ENCODE results near the gene SLC49A4.

SLC49A4 gene

DNA sequence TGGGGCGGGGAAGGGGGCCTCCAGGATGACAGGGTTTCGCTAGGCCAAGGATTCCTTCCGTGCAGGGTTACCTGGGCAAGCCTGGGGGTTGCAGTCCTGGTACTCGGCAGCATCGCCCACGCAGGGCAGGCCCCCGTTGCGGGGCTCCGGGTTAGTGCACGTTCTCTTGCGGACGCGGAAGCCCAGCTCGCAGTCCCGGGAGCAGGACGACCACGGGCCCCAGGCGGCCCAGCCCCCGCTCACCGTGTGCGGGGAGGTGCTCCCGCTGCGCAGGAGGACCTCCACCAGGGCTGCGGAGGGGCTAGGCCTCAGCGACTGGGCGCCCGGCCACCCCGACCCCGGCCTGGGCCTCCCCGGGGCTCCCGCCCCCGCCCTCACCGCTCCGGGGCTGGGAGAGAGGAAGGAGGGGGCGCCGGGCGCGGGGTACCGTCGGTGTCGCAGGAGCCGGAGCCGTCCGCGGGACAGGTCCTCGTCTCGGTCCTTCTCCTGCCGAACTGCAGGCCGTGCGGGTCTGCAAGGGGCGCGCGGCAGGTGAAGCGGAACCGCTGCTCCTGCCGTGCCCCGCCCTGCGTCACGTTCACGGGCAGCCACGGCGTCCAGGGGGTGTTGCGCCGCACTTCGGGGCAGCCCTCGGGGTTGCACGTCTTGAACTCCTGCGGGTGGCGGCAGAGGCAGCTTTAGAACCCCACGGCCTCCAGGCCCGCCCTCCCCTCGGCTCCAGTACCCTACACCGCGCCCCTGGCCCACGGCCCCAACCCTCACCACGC lies 118.1 kb downstream of the SLC49A4 start:
- DNase-seq: no peak

- no peak for DNase-seq
Measured at GRCh38 chr3:122913539-122914100, 118.8 kb downstream of the SLC49A4 start.

DNA sequence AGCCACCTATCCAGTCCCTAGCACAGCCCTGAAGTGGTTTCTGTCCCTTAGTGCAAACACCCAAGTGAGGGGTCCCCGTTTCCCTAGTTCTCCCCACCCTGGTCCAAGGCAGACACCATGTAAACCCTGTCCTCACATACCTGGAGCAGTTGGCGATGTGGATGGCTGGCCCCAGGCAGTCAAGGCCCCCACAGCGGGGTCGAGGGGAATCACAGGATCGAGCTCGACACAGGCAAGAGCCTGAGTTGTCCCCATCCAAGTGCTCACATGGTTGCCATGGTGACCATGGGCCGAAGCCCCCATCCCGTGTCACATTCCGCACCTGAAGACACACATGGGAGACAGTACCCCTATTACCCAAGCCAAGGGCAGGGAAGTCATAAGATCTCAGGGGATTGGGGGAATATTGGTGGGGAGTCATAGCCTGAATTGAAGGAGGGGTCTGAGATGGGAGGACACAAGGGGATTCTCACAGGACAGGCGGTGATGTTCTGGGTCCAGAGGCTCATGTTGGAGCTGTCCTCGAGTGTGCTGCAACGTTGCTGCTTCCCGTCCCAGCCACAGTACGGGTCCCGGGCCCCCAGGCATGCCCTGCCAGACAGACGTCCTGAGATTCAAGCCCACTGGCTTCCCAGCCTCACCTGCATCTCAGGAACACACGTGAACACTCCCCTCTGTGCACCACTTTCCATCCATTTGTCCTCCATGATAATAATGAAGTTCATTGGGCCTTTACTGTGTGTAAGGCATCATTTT lies 120.6 kb downstream of the SLC49A4 start:
- DNase-seq: no peak

DNA sequence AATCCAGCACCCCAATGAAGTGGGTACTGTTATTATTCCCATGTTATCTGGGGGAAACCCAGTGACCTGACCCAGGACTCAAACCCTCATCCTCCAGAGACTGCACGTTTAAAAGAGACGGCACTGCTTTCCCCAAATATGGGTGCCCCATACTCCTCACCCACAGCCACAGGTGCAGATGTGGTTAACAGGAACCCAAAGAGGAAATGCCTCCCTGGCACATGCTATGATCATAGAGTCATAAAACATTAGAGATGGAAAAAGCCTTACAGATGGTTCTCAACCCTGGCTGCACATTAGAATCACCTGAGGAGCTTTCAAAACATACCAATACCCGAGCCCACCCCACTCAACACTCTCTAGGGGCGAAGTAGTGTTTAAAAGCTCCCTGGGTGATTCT lies 121.2 kb downstream of the SLC49A4 start:
- no peak for DNase-seq

DNA sequence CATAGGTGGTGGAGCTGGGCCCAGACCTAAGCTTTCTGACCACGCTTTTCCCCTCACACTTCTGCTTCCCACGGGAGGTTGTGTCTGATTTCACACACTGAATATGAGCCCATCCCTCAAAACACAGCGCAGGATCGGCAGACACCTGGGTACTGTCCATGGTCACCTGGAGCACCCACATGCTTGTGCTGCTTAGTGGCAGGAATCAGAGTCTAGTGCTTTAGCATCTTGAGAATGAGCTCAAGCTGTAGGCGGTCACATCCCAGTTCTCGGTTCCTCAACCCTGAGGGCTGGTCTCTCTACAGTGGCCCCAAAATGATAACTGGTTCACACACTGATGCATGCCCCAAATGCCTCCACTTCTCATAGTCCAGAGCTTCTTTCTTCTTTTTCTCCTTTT lies 121.7 kb downstream of the SLC49A4 start:
- no peak for DNase-seq

DNA sequence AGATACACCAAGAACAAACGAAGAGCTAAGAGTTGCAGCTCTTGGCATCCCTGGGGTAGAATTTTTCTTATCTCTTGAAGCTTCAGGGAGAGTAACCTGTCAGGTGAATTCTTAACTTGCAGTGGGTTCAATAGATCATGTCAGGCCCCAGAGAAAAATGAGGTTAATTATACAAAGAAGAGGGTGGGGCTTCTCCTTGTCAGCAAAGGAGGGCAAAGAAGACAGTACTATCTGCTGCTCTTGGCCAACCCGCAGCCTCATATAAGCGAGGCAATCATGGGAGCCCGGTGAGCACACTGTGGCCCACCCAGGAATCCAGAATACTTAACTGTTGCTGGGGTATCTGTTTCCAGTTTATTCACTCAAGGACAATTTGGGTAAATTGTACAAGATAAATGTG lies 122.5 kb downstream of the SLC49A4 start:
- no peak for DNase-seq

- DNase-seq: no peak
Measured at GRCh38 chr3:122918576-122919290, 123.9 kb downstream of the SLC49A4 start.

GRCh38 chr3:122919291-122919610 lies 124.4 kb downstream of the SLC49A4 start:
- no peak for DNase-seq

DNA sequence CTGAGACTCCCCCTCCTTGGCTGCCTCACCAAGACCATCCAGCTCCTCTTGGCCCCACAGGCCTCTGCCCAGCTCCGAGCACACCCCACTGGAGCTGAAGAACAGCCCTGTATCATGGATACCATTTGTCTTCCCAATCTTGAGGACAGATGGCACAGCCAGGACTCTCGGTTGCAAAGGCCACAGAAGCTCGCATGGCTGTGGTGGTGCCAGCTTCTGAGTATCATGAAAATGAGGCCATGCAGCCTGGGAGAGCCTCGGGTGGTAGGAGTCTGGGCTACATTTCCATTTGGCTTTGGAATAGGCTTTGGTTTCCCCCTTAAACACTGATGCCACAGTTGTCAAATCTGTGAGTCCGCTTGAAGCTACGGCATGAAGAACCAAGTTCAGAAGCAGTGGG lies 126.1 kb downstream of the SLC49A4 start:
- DNase-seq: no peak

DNA sequence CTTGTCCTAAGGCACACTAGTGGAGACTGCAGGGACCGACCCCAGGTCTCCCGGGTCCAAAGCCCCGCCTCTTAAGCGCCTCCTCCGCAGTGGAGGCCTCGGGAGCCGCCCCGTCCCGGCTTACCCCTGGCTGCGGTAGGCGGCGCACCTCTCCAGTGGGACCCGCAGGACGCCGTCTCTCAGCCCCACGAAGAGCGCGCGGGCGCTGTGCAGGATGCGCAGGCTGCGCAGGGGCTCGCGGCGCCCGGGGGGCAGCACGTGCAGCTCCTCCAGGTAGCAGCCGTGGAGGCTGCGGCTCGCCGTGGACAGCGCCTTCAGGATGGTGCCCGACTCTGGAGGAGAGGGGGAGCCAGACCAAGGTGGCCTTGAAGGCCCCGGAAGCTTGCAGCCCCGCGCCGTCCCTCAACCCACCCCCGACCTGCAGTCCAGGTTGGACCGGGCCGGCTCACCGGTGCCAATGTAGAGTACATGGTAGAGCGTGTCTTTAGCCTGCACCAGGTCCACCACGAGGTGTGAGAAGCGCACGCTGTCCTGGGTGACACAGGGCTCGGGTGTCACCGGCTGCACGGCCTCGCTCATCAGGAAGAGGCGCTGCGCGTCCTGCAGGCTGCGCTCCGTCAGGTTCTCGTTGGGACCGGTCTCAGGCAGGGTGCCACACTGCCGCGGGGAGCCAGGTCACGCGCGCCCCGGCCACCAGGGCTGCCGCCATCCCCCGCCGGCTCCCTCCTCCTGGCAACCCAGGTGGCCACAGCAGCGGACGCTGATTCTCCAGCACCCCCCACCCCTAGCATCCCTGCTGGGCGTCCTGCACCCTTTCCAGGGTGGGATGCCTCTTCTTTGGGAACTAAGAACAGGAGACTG lies 127.2 kb downstream of the SLC49A4 start:
- no peak for DNase-seq

- no peak for DNase-seq
Measured at GRCh38 chr3:122923611-122924010, 128.7 kb downstream of the SLC49A4 start.

- no peak for DNase-seq
Measured at GRCh38 chr3:122924056-122924455, 129.2 kb downstream of the SLC49A4 start.

DNA sequence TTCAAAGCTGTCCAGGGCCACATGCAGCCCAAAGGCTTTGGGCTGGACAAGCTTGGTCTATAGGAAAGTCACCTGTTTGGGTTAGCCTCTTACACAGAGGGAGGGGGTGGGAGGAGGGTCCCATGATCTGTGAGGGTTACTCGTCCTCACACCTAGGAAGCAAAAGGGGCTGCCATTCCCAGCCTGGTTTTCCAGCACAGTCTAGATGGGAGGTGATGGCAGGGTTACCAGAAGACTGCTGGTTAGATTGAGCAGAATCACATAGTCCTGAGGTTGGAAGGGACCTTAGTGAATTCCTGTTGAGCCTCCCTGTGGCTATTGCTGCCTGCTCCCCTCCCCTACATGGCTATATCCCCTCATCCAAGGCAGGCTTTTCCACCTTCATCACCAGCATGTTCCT lies 130.9 kb downstream of the SLC49A4 start:
- DNase-seq: no peak

DNA sequence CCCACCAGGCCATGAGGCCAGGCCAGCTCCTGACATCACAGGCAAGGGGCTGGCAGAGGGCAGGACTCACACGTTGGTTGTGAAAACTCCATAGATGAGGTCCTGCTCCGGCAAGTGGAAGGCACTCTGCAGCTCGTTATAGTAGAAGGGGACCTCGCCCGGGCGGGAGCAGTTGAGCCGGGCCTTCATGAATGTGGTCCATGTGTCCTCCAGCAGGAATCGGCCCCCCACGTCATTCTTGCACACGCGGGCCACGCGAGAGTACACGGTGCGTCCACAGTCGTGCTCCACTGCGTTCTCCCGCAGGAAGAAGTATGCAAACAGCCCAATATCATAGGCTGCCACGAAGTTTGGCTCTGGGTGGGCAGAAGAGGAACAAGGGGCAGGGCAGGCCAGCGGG lies 131.5 kb downstream of the SLC49A4 start:
- DNase-seq: no peak

DNA sequence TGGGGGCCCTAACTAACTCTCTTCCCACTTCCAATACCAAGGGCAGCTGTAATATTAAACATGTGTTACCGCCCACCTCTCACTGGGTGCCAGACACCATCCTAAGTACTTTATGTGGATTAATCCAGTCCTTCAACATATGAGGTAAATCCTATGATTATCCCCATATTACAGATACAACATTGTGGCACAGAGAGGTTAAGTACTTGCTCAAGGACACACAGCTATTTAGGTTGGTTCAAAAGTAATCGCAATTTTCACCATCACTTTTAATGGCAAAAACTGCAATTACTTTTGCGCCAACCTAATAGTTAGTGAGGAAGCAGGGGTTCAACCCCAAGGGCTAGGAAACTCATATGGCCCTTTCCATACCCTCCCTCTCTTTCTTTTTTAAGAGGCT lies 131.9 kb downstream of the SLC49A4 start:
- DNase-seq: no peak

GRCh38 chr3:122927726-122928125 lies 132.9 kb downstream of the SLC49A4 start:
- DNase-seq: no peak

DNA sequence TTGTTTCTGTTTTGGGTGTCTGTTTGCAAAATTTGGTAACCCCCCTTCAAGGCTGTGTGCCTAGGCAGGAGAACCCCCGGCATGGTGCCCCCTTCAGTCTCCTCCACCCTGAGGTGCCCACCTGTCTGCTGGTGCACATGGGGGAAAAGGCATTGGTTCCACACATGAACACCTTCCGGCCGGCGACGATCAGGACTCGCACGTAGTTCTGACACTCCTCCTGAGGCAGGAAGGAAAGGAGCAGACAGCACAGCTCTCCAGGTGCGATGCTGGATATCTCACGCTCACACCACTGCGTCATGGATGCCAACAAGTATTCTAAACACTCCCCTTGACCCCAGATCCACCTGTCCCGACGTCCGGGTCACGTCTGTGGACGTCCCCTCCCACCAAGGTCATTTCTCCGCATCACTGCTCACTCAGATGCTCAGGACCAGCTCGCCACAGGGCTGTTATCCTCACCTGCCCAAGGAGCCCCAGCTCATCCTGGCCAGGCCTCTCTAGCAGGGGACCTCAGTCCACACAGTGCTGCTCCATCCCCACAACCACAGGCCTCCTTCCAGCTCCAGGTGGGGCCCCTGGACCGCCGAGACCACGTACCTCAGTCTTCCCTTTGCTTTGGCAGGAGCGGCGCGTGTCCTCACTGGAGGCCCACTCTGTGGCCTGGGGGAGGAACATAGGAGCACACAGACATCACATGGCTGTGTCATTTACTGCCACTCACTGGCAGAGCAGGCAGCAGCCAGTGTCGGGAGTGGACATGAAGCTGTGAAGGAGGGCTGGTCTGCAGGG lies 133.7 kb downstream of the SLC49A4 start:
- no peak for DNase-seq

- no peak for DNase-seq
Measured at GRCh38 chr3:122929188-122930062, 134.6 kb downstream of the SLC49A4 start.

DNA sequence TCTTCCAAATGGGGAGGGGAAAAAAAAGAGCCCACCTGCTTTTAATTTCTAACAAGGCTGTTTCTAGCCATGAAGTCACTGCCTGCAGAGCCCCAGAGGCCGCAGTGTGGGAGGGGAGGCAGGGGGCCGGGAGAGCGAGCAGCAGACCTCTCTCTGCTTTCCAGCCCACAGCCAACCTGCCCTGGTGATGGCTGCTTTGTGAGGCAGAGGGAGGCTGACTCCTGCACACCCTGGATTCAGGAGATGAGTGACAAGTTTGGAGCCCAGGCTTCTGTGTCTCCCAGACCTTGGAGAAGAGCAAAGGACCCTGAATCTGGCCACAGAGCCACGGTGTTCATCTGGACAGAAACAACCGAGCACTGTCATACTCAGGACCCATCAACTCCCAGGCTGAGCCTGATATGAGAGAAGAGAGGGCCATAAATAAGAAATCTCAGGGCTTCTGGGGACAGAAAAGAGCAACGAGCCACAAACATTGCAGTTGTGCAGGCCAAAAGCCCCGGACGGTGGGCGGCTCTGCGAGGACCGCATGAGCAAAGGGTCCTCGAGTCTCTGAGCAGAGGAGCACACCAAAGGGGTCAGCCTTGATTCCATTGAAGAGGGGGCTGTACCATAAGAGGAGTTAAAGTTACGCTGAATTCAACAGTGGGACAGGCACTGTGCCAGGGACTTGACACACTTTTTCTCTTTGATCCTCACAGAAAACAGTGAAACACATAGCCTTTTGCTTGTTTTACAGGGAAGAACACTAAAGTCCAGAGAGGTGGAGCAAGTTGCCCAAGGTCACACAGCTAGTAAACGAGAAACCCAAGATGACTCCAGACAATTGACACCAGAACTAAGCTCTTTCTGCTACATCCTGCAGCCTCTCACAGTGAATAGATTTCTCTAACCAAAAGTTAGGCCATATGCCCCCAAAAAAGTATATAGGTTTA lies 135.5 kb downstream of the SLC49A4 start:
- DNase-seq: no peak

Data from CD4-positive, alpha-beta T cell treated with Interleukin-15 for 1 hour (primary cell).